ENCODE results near the gene MTA3.

DNA sequence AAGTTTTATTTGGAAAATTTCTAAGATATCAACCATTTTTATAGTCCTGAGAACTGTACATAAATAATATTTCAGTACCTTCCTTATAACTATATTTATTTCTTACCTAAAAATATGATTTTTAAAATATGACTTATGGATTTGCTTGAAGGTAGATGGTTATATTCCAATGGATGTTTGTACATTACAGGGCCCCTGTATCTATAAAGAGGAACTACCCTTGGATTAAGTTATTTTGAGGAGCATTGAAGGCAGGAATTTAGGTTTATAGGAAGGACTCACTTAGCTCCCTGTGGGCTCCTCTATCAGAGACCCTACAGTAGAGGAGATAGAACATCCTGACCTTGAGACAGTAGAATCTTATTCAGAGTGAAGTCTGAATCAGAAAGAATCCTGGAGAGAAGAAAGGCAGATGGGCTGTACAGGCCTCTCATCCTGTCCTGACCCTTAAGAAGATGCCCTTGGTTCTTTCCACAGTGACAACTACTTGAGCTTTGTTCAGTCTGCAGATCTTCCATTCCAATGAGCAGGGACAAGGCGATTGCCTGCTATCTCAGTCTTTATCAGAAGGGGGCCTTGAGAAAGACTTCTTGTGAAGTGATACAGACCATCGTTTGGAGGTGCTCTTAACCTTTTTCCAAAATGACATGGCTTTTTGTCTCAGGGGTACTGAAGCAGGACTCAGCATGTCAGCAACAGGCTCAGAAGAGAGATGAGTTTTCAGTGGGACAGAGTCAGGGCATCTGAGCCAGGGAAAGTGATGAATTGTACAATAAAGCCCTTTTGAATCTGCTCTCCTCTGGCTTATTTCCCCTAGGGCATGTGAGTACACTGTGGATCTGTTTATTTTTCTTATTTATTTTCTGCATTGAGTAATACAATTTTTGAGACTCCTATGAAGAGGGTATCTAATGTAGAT lies 174.6 kb downstream of the MTA3 start:
- TF ChIP-seq POLR2A (IDR thresholded peaks at IDR 0.05) (no peak), CTCF (IDR thresholded peaks at IDR 0.05) (no peak)
